ENCODE measurements around the gene PALLD.

GRCh38 chr4:168674077-168674747 is 177.4 kb downstream of the PALLD start:
- TF ChIP-seq, protein P1, sequence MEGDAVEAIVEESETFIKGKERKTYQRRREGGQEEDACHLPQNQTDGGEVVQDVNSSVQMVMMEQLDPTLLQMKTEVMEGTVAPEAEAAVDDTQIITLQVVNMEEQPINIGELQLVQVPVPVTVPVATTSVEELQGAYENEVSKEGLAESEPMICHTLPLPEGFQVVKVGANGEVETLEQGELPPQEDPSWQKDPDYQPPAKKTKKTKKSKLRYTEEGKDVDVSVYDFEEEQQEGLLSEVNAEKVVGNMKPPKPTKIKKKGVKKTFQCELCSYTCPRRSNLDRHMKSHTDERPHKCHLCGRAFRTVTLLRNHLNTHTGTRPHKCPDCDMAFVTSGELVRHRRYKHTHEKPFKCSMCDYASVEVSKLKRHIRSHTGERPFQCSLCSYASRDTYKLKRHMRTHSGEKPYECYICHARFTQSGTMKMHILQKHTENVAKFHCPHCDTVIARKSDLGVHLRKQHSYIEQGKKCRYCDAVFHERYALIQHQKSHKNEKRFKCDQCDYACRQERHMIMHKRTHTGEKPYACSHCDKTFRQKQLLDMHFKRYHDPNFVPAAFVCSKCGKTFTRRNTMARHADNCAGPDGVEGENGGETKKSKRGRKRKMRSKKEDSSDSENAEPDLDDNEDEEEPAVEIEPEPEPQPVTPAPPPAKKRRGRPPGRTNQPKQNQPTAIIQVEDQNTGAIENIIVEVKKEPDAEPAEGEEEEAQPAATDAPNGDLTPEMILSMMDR (IDR thresholded peaks at IDR 0.05; ENCODE audit: control extremely low read depth in 1 of 3, insufficient read depth in 1 of 3, low read depth in 1 of 3, low read length in 3 of 3), result no peak
- no peak for TF ChIP-seq EP300 (IDR thresholded peaks at IDR 0.05; ENCODE audit: borderline replicate concordance in 1 of 2, low read depth in 2 of 2, low read length in 2 of 2)
- TF ChIP-seq TBP (IDR thresholded peaks at IDR 0.05; ENCODE audit: low read depth, low read length), result no peak
- no peak for TF ChIP-seq FOSL1 (IDR thresholded peaks at IDR 0.05; ENCODE audit: insufficient read depth, low read depth, low read length)

Data from H1 (cell line).